Hematopoietic multipotent progenitor cell treated with erythropoietin and hydrocortisone succinate and interleukin-3 and kit ligand, for 6 days (in vitro differentiated cells): Measurements from ENCODE around the gene OTULIN.

Experiments used
- DNase-seq: peaks from one replicate; pipeline ENCODE4 v3.0.0-alpha.2; 2015

The OTULIN gene

DNA sequence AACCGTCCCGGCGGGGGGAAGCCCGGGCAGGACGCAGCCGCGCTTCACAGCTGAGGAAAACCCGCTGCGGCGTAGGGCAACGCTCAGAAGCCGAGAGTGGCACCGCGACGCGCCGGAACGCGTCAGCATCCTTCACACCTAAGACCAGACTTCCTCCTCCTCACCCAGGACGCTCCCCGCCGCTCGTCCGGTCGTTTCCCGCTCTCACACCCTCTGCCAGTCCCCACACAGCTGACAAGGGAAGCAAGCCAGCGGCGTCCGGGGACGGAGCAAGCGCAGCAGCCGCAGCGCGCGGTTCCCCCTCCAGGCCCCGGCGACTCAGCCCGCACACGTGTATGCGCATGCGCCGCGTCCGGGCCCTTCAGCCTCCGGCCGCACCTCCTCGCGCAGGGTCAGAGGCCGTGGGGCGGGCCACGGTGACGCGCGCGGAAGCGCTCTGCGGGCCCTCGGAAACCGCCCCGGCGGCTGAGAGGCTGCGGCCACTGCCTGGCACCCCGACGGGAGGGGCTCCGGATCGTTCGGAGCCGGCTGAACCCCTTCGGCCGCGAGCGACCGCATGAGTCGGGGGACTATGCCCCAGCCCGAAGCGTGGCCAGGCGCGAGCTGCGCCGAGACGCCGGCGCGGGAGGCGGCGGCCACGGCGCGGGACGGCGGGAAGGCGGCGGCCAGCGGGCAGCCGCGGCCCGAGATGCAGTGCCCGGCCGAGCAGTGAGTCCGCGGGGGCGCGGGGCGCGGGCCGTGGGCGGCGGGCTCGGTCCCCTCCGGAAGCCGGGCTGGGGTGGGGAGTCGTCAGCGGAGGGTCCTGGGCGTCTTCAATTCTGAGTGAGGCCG, at the start of gene OTULIN:
TSS of gene OTULIN (plus strand) at position 449 of the 831 bp plus-strand sequence. CDS start at position 557, 108 bp downstream.
- DNase-seq, result peak; percentile 95

DNA sequence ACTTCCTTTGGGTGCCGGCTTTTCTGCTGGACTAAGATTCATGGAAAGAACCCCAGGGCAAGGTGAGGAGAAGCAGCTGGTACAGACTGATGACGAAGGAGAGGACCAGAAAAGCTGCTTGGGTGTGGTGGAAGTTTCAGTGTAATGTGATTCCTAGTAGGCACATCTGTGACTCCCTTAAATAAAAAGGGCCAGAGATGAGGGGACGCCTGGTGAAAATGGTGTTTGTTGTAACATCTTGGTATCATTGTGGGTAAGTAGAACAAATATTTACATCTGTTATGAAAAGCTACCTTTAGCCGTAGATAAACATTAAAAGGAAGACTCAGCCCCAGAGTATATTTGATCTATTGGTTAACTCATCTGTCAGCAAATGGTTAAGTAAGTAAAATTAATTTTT, 49.2 kb upstream of the OTULIN start:
- no peak for DNase-seq

DNA sequence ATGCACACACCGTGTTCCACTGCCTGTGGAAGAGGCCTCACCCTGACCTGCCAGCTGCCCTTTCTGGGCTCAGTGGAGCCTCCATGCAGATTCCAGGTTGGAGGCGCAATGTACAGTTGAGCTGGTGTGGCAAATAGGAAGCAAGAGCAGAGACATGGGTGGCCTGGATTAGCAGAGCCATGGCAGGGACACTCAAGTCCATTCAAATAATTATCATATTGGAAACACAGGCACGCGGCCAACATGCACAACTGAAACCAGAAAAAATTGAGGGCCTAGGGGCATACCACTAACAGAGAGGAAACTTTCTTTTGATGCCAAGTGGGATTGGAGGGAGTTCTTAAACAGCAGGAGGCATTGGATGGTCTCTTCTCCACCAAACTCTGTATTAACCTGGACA, 47.1 kb upstream of the OTULIN start:
- DNase-seq, result no peak

DNA sequence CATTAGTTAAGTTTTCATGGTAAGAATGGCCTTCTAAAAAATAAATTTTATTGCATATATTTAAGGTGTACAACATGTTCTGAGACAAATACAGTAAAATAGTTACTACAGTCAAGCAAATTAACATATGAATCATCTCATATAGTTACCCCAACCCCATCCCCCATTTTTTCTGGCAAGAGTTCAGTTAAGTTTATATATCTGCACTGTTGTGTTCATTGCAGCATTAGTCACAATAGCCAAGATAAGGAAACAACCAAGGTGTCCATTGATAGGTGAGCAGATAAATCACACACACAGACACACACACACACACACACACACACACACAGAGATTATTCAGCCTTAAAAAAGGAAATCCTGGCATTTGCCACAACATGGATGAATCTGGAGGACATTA, 37.2 kb upstream of the OTULIN start:
- no peak for DNase-seq

DNA sequence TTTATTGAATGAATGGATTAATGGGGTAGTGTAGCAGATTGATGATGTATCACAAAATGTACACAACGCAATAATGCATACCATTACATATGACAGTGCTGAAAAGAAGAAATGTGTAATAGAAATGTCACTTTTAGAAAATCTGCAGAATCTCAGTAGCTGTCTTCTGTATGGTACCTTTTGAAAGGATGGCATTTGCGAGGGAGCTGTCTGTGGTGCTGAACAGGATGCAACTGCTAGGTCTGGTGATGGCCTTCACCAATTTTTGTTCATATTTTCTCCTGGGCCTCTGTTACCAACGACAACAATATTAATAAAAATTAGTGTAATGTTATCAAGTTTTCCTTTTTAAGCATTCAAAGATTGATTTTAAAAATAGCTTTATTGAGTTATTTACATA, 36.2 kb upstream of the OTULIN start:
- DNase-seq, result peak; percentile 74

GRCh38 chr5:14630671-14631070, 33.8 kb upstream of the OTULIN start:
- no peak for DNase-seq

DNA sequence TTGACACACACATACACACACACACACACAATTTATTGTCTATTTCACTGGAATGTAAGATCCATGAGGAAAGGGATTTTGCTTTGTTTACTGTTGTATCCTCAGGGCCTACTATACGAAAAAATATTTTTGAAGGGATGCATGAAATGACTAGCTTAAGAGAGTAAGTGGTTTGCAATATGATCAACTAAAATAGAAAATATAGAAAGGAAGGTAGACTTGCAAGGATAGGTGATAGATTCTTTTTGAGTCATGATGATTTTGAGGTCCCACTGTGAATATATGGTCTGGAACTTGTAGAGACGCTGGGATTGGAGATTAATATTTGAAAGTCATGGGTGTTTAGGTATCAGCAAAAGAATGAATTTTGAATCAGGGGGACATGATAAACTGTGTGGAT, 28.9 kb upstream of the OTULIN start:
- no peak for DNase-seq

DNA sequence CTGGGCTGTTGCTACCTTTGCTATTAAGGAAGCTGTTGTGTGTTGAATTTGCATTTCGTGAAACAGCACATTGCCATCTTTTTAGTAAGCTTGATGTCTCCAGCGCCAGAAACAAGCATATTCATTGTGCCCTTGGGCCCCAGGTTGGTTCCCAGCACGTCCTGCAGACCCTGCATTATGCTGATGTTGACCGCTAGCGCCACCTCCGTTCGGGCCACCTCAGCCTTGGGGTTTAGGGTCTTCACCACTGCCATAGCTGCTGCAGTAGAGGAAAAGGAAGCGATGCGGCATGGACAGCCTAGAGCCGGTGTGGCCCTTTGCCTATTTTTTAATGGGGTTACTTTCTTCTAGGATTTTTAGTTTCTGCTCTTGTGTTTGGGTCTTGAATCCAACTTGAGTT, 23.8 kb upstream of the OTULIN start:
- no peak for DNase-seq

DNA sequence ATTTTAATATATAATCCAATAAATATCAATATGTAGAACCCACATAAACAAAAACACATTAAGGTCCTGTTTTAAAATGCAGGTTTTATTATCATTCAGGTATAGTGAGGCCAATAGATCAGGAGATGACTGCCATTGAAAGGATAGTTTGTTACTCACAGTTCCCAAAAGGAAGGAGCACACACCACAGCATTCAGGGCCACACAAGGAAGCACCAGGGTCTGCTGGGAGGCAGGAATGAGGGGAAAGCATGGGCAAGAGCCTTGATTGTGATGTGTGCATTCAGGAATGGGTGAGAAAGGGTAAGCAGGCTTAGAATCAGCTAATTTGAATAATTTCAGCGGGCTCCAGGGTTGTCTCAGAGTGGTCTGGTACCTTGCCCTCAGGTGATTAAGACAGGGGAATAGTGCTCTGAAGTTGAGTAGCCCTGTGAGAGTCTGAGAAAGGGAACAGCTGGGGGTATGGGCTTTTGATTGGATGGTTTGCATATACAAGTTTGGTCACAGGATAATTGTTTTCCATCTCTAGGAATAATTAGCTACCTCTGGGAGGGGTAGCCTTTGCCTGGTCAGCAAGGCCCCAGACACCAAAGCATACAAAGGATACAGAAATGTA, 19.8 kb upstream of the OTULIN start:
- no peak for DNase-seq

- DNase-seq, result no peak
Measured at GRCh38 chr5:14650052-14650451, 14.5 kb upstream of the OTULIN start.

DNA sequence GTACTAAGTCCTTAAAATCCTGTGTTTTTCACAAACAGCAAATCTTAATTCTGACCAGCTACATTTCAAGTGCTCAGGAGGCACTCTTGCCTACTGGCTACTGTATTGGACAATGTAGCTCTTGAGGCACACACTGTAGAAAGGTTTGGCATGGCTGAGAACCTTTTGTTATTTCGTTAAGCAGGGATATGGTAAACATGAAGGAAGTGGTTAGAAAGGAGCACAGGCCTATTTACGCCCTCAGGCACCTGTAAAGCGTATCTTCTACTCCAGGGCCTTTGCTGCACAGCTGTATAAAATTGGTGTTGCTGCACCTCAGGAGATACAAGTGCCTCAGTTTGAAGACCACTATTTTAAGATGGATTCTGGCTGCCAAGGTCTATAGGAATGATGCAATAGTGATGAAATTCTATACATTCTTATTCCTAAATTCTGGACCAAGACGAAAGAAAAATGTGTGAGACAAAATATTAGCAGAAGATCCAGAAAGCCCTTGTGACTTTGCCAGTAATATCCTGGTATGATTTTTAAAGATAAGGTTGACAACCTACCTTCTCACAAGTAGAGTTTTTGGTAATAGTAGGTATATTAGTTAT, 9.3 kb upstream of the OTULIN start:
- no peak for DNase-seq

DNA sequence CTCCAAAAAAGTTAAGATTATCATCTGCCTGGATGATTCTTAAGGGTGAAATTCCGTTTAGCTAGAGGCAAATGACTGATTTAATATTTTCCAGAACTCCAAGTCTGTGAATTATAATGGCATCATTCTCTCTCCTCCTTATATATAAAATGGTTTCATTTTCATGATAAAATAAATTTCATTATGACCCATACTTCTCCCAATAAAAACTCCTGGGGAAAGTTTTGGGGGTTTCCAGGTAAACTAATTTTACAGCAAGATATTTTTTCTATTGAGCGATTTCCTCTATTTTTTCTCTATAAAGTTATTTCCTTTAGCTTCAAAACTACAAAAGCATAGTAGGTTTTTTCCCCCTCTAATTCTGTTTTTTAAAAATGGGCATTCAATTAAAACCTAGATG, 7.6 kb upstream of the OTULIN start:
- DNase-seq, result no peak

DNA sequence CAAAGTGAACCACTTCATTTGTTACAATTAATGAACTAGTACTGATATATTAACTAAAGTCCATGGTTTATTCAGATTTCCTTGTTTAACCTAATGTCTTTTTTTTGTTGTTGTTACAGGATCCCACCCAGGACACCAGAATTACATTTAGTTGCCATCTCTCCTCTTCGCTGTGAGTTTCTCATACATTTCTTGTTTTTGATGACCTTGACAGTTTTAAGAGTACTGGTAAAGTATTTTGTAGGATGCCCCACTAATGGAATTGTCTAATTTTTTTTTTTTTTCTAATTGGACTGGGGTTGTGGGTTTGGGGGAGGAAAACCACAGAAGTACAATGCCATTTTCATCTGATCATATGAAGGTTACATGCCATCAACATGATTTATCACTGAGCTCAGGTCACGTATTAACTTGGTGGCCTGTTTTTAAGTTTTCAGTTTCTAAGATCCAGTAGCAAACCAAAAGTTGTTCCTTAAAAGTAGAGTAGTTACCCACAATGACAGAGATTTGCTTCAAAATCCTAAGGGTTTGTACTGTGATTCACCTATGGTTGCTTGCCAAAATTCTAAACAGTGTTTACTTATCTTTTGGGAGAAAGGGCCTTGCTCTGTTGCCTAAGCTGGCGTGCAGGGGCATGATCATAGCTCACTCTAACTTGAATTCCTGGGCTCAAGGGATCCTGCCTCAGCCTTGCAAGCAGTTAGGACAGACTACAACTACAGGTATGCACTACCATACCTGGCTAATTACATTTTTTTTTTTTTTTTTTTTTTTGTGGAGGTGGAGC, 4.5 kb upstream of the OTULIN start:
- DNase-seq, result no peak

DNA sequence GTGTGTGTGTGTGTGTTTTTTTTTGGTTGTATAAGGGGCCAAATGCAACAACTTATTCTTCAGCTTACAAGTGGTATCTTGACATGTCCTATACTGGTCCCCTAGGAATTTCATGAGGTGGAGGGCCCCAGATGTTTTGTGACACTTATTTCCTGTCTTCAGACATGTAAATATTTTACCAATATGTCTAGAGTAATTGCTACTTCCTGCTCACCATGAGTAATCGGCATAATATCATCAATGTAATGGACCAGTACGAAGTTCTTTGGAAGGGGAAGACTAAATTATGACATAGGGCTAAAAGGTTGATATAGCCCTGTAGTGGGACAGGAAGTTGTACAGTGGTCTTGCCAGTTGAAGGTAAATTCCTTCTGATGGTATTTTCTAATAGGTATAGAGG, 3.7 kb upstream of the OTULIN start:
- no peak for DNase-seq

DNA sequence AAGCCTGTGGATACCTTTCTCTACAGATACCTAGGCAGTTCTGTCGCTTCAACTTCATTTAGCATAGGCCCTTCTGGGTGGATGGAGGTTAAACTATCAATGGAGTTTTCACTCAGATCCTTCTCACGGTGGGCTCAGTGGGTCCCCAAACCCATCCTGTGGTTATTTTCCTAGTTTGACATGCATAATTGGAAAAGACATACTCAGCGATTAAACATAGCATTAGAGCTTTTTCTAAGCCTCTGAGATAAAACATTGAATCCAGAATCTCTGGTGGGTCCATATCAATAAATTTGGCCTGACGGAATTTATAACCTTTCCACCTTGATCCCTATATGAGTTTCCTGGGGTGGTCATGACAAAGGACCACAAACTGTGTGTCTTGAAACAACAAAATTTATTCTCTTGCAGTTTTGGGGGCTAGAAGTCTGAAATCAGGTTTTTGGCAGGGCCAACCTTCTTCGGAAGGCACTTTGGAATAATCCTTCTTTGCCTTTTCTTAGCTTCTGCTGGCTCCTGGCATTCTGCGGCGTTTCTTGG, 1.7 kb upstream of the OTULIN start:
- no peak for DNase-seq

GRCh38 chr5:14663734-14664269, 716 bp upstream of the OTULIN start:
- peak; percentile 53 for DNase-seq

- DNase-seq, result peak; percentile 64
Measured at GRCh38 chr5:14665101-14665822, 744 bp downstream of the OTULIN start.

- peak; percentile 80 for DNase-seq
Measured at GRCh38 chr5:14665949-14666348, 1.4 kb downstream of the OTULIN start.

- DNase-seq, result no peak
Measured at GRCh38 chr5:14666357-14666756, 1.8 kb downstream of the OTULIN start.

GRCh38 chr5:14667290-14667689, 2.8 kb downstream of the OTULIN start:
- no peak for DNase-seq

DNA sequence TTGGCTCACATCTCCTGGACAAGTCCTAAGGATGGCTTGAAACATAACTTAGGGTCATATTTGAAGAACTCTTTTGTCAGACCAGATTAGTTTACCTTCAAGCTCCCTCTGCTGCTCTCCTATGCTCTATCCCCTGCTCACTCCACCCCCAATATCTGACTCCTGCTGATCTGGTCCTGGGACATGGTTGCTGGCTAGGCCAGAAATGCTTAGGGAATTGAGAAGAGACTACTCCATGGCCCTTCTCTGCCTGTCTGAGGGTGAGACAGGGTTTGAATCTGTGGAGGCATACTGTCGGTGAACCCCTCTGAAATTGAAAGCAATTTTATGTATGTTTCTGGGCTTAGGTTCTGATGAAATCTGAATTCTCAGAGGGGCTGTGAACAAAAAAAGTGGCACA, 3.3 kb downstream of the OTULIN start:
- no peak for DNase-seq

GRCh38 chr5:14668181-14668591, 3.7 kb downstream of the OTULIN start:
- no peak for DNase-seq
